Endothelial cell of umbilical vein (primary cell): ENCODE measurements around the gene THEMIS2. TPM values are rescaled to one million over a fixed set of nuclear protein-coding genes. Genes with fewer than 3 reads are reported as not detected.

Experiments used
- BruUV-seq: library from RNA; stranded (reverse); fragments of 400-500 nt; replicated peaks from 2 replicates; lab custom pipeline; 2021; lab: Mats Ljungman, UMichigan
- CTCF ChIA-PET: fragments of 300-600, 350-600 bp; sonication (Branson Sonifier 250); formaldehyde crosslinking; loops from one replicate; lab custom pipeline; 2021; ENCODE audit warnings: antibody characterized with exemption, inconsistent platforms; lab: Charles Lee
- POLR2A ChIA-PET: fragments of 300-600, 350-600 bp; sonication (Branson Sonifier 250); formaldehyde crosslinking; loops from one replicate; lab custom pipeline; 2021; ENCODE audit warnings: antibody characterized with exemption, inconsistent platforms; lab: Charles Lee
- DNase-seq: peaks from one replicate; pipeline ENCODE4 v3.0.0-alpha.2; 2011; ENCODE audit warnings: low read depth, low spot score
- FAIRE-seq: peaks from 2 replicates; lab custom pipeline; 2011; peaks lifted over from hg19 to GRCh38; lab: Jason Lieb, UNC
- H2AFZ ChIP-seq: 2 replicates; pipeline ENCODE4 v1.6.0; 2012; ENCODE audit warnings: low read depth, low read length, control low read depth, inconsistent platforms
- H3K27ac ChIP-seq: 2 replicates; pipeline ENCODE4 v1.5.1; 2011; ENCODE audit warnings: low read depth, mild to moderate bottlenecking, control low read depth, low read length, moderate library complexity; ENCODE audit not compliant: insufficient read depth
- H3K27me3 ChIP-seq, 2 experiments: 2 replicates each; pipeline versions ENCODE4 v1.6.0 to v1.6.1; 2011; ENCODE audit warnings: low read length in 2 of 2, mixed read lengths in 1 of 2; ENCODE audit not compliant: control insufficient read depth in 2 of 2, insufficient read depth in 2 of 2
- H3K36me3 ChIP-seq, 2 experiments: 2 replicates in 1 of 2; 3 replicates in 1 of 2; pipeline ENCODE4 v1.5.1; 2011; ENCODE audit warnings: low read length in 2 of 2, mild to moderate bottlenecking in 1 of 2, moderate library complexity in 1 of 2; ENCODE audit not compliant: control insufficient read depth in 2 of 2, insufficient read depth in 2 of 2; ENCODE audit errors: extremely low read depth in 1 of 2
- H3K4me1 ChIP-seq: 3 replicates; pipeline ENCODE4 v1.5.1; 2011; ENCODE audit warnings: mild to moderate bottlenecking, low read length; ENCODE audit not compliant: control insufficient read depth, insufficient read depth; ENCODE audit errors: extremely low read depth
- H3K4me2 ChIP-seq: 2 replicates; pipeline ENCODE4 v1.6.1; 2011; ENCODE audit warnings: low read length, control low read depth, mixed read lengths; ENCODE audit not compliant: insufficient read depth
- H3K4me3 ChIP-seq, 3 experiments: fragments of 200-600 bp in 1 of 3; sonication (generic), shearing (Covaris generic) in 1 of 3; replicated peaks in 1 of 3; 2 replicates each; pipeline ENCODE4 v1.5.1; 2011 to 2016; ENCODE audit warnings: control low read depth in 3 of 3, low read length in 3 of 3, mild to moderate bottlenecking in 2 of 3, inconsistent platforms in 1 of 3, low read depth in 1 of 3, moderate library complexity in 1 of 3; ENCODE audit not compliant: insufficient read depth in 1 of 3
- H3K79me2 ChIP-seq: 2 replicates; pipeline ENCODE4 v1.6.0; 2012; ENCODE audit warnings: low read length, inconsistent platforms; ENCODE audit not compliant: control insufficient read depth, insufficient read depth
- H3K9ac ChIP-seq: replicated peaks from 2 replicates; pipeline ENCODE3; 2011; ENCODE audit warnings: low read length, control low read depth; ENCODE audit not compliant: insufficient read depth; ENCODE audit errors: extremely low read depth
- H3K9me1 ChIP-seq: replicated peaks from 3 replicates; pipeline ENCODE4 v1.6.0; 2011; ENCODE audit warnings: mild to moderate bottlenecking, low read length; ENCODE audit not compliant: control insufficient read depth, insufficient read depth; ENCODE audit errors: extremely low read depth
- H3K9me3 ChIP-seq: replicated peaks from 2 replicates; pipeline ENCODE4 v1.5.1; 2012; ENCODE audit warnings: low read length, inconsistent platforms; ENCODE audit not compliant: control insufficient read depth, insufficient read depth
- H4K20me1 ChIP-seq: replicated peaks from 2 replicates; pipeline ENCODE3; 2011; ENCODE audit warnings: mild to moderate bottlenecking, low read length; ENCODE audit not compliant: control insufficient read depth, insufficient read depth; ENCODE audit errors: extremely low read depth
- EZH2 ChIP-seq: IDR thresholded peaks from 2 replicates; pipeline ENCODE4 v1.6.1; 2012; ENCODE audit warnings: borderline replicate concordance, low read depth, mild to moderate bottlenecking, moderate library complexity, low read length, inconsistent platforms; ENCODE audit not compliant: severe bottlenecking
- FOS ChIP-seq: IDR thresholded peaks from 2 replicates; pipeline ENCODE4 v1.6.1; 2011; ENCODE audit warnings: mild to moderate bottlenecking, low read length, moderate library complexity, borderline replicate concordance; ENCODE audit not compliant: insufficient read depth
- GATA2 ChIP-seq: IDR thresholded peaks from 2 replicates; pipeline ENCODE4 v1.7.0; 2011; ENCODE audit warnings: low read depth, mild to moderate bottlenecking, moderate library complexity, mixed read lengths, low read length; ENCODE audit not compliant: insufficient read length, insufficient read depth
- JUN ChIP-seq: IDR thresholded peaks from 2 replicates; pipeline ENCODE4 v1.6.1; 2011; ENCODE audit warnings: borderline replicate concordance, low read depth; ENCODE audit not compliant: insufficient read length, insufficient read depth
- MYC ChIP-seq: IDR thresholded peaks from one replicate; pipeline ENCODE4 v1.6.1; 2011; ENCODE audit warnings: mild to moderate bottlenecking, low read depth, low read length
- POLR2A ChIP-seq: IDR thresholded peaks from 2 replicates; pipeline ENCODE4 v1.6.1; 2012; ENCODE audit warnings: low read depth, mild to moderate bottlenecking, control low read depth, low read length
- POLR2AphosphoS5 ChIP-seq: IDR thresholded peaks from 2 replicates; pipeline ENCODE4 v1.6.1; 2012; ENCODE audit warnings: low read depth, mild to moderate bottlenecking, control low read depth, low read length, moderate library complexity; ENCODE audit not compliant: insufficient read depth
- dilution Hi-C: fragments of 300-500 bp; cut with MboI; formaldehyde crosslinking; loops from one replicate; pipeline ENCODE4 v1.15.0; 2019; ENCODE audit warnings: low sequenced_read_pairs; ENCODE audit not compliant: extremely low pct_ligation_motif_present
- intact Hi-C: fragments of 100-400 bp; cut with micrococcal nuclease; formaldehyde crosslinking; loops from one replicate; pipeline ENCODE4 v1.10.0; 2022
- polyA plus RNA-seq, 4 experiments: library from polyadenylated mRNA; depleted of rRNA in 3 of 4; stranded (reverse) in 3 of 4; unstranded in 1 of 4; fragments of >200 nt; gene quantifications; 2 replicates each; pipeline versions ENCODE4 v1.2.1 to v1.2.3, GENCODE V29; 2011 to 2012; ENCODE audit warnings: missing spikeins in 1 of 4
- total RNA-seq: library from RNA; stranded (reverse); gene quantifications from 2 replicates; pipeline ENCODE4 v1.2.3, GENCODE V29; 2021
- TF ChIP-seq, protein P1 (sequence below): IDR thresholded peaks from 2 replicates; pipeline ENCODE4 v1.6.1; 2011; ENCODE audit not compliant: insufficient read depth, insufficient read length
- TF ChIP-seq, protein P2 (sequence below), 2 donors: IDR thresholded peaks; 1 replicate in 1 of 2; 2 replicates in 1 of 2; pipeline ENCODE4 v1.5.1; 2011; ENCODE audit warnings: low read length in 2 of 2, mild to moderate bottlenecking in 2 of 2, moderate library complexity in 2 of 2, control low read depth in 1 of 2, inconsistent platforms in 1 of 2, low read depth in 1 of 2; ENCODE audit not compliant: insufficient read depth in 1 of 2; ENCODE audit errors: extremely low read depth in 1 of 2

THEMIS2 gene
- total and polyA plus RNA-seq, 2 donors (not counting 3 experiments of a cell fraction or from before 2014, with no cell fraction given): 11.1 to 15.7 TPM

DNA sequence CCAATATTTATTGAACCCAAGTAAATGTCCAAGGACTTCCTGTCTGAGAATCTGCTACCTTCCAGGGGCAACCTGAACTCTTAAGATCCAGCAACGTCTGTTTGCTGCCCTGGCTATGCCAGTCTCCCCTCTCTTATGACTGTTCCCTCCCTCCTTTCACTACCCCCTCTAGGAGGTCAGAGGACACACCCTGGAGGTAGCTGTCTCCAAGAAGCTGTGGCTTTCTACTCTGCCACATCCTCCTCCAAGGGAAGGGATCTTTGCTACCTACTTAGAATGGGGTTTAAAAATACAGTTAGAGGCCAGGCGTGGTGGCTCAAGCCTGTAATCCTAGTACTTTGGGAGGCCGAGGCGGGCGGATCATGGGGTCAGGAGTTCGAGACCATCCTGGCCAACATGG, 58.8 kb downstream of the THEMIS2 start:
- Histone ChIP-seq H3K36me3 (no peaks in the 10 kb centered on the region), H2AFZ (no peak overlapping the region), H3K27ac (no peak overlapping the region), H3K4me3 (no peak overlapping the region), H3K9me3 (no peaks in the 10 kb centered on the region), H3K4me2 (no peak overlapping the region), H3K27me3 (peaks cover 0 to 2% of the 10 kb centered on the region in 2 experiments), H3K9ac (no peak overlapping the region), H3K4me1 (no peaks in the 10 kb centered on the region), H4K20me1 (no peaks in the 10 kb centered on the region), H3K79me2 (no peaks in the 10 kb centered on the region), H3K9me1 (no peaks in the 10 kb centered on the region)
- dilution Hi-C loops (no loop called here), intact Hi-C loops (no loop called here)
- ChIA-PET CTCF (interaction anchor here (1.7 kb wide), 1 partner anchor 10 kb away, joined by 4 read pairs; no protein-coding TSS in a partner anchor), POLR2A (no interaction called here)
- DNase-seq (no peak), FAIRE-seq (no peak)
- BruUV-seq: no TSS peak
- TF ChIP-seq, protein P1, sequence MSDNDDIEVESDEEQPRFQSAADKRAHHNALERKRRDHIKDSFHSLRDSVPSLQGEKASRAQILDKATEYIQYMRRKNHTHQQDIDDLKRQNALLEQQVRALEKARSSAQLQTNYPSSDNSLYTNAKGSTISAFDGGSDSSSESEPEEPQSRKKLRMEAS: no peak
- TF ChIP-seq FOS (no peak), MYC (no peak), POLR2AphosphoS5 (no peak), POLR2A (no peak), JUN (no peak), GATA2 (no peak), EZH2 (no peak)
- TF ChIP-seq, protein P2, sequence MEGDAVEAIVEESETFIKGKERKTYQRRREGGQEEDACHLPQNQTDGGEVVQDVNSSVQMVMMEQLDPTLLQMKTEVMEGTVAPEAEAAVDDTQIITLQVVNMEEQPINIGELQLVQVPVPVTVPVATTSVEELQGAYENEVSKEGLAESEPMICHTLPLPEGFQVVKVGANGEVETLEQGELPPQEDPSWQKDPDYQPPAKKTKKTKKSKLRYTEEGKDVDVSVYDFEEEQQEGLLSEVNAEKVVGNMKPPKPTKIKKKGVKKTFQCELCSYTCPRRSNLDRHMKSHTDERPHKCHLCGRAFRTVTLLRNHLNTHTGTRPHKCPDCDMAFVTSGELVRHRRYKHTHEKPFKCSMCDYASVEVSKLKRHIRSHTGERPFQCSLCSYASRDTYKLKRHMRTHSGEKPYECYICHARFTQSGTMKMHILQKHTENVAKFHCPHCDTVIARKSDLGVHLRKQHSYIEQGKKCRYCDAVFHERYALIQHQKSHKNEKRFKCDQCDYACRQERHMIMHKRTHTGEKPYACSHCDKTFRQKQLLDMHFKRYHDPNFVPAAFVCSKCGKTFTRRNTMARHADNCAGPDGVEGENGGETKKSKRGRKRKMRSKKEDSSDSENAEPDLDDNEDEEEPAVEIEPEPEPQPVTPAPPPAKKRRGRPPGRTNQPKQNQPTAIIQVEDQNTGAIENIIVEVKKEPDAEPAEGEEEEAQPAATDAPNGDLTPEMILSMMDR (IDR thresholded peaks at IDR 0.05; ENCODE audit: extremely low read depth in 1 of 2, insufficient read depth in 1 of 2, low read depth in 1 of 2, low read length in 2 of 2): no peak
